IPS-15b (cell line): ENCODE data around the gene GNAQ.

Source experiments
- H3K27me3 ChIP-seq: one replicate; pipeline ENCODE4 v1.6.1; 2013; ENCODE audit warnings: low read length; ENCODE audit not compliant: control insufficient read depth, insufficient read depth
- H3K36me3 ChIP-seq: one replicate; pipeline ENCODE4 v1.6.1; 2013; ENCODE audit warnings: low read length; ENCODE audit not compliant: control insufficient read depth, insufficient read depth
- H3K4me1 ChIP-seq: one replicate; pipeline ENCODE4 v1.6.1; 2013; ENCODE audit warnings: mild to moderate bottlenecking, low read length; ENCODE audit not compliant: control insufficient read depth, insufficient read depth
- H3K4me3 ChIP-seq: one replicate; pipeline ENCODE4 v1.5.1; 2013; ENCODE audit warnings: low read depth, low read length
- H3K9ac ChIP-seq: one replicate; pipeline ENCODE4 v1.6.1; 2013; ENCODE audit warnings: low read depth, mild to moderate bottlenecking, low read length
- H3K9me3 ChIP-seq: one replicate; pipeline ENCODE4 v1.6.1; 2013; ENCODE audit warnings: mild to moderate bottlenecking, low read length; ENCODE audit not compliant: control insufficient read depth, insufficient read depth

Gene GNAQ

GRCh38 chr9:77841739-77842386, 189.7 kb downstream of the GNAQ start:
- Histone ChIP-seq H3K27me3 (no peaks in the 10 kb centered on the region), H3K4me1 (no peaks in the 10 kb centered on the region), H3K36me3 (no peaks in the 10 kb centered on the region), H3K4me3 (no peak overlapping the region), H3K9ac (no peak overlapping the region), H3K9me3 (no peaks in the 10 kb centered on the region)

GRCh38 chr9:77839459-77840140, 192.0 kb downstream of the GNAQ start:
- no peaks in the 10 kb centered on the region for H3K4me1 ChIP-seq
- no peaks in the 10 kb centered on the region for H3K36me3 ChIP-seq
- H3K9ac ChIP-seq, result no peak overlapping the region
- no peaks in the 10 kb centered on the region for H3K27me3 ChIP-seq
- no peaks in the 10 kb centered on the region for H3K9me3 ChIP-seq
- no peak overlapping the region for H3K4me3 ChIP-seq

GRCh38 chr9:77838986-77839385, 192.6 kb downstream of the GNAQ start:
- Histone ChIP-seq H3K4me3 (no peak overlapping the region), H3K36me3 (no peaks in the 10 kb centered on the region), H3K9me3 (no peaks in the 10 kb centered on the region), H3K4me1 (no peaks in the 10 kb centered on the region), H3K27me3 (no peaks in the 10 kb centered on the region), H3K9ac (no peak overlapping the region)

GRCh38 chr9:77834898-77835488, 196.6 kb downstream of the GNAQ start:
- Histone ChIP-seq H3K9ac (no peak overlapping the region), H3K27me3 (no peaks in the 10 kb centered on the region)

GRCh38 chr9:77833561-77834429, 197.8 kb downstream of the GNAQ start:
- Histone ChIP-seq H3K4me1 (no peaks in the 10 kb centered on the region), H3K4me3 (no peak overlapping the region), H3K9ac (no peak overlapping the region), H3K27me3 (no peaks in the 10 kb centered on the region), H3K36me3 (no peaks in the 10 kb centered on the region), H3K9me3 (no peaks in the 10 kb centered on the region)

More at GRCh38 chr9:77834898-77835488, 196.6 kb downstream of the GNAQ start:
- H3K4me3 ChIP-seq, result no peak overlapping the region
- no peaks in the 10 kb centered on the region for H3K36me3 ChIP-seq
- H3K4me1 ChIP-seq, result no peaks in the 10 kb centered on the region
- H3K9me3 ChIP-seq, result no peaks in the 10 kb centered on the region

GRCh38 chr9:77832639-77833038, 199.0 kb downstream of the GNAQ start:
- Histone ChIP-seq H3K9me3 (no peaks in the 10 kb centered on the region), H3K4me3 (no peak overlapping the region), H3K4me1 (no peaks in the 10 kb centered on the region), H3K36me3 (no peaks in the 10 kb centered on the region), H3K27me3 (no peaks in the 10 kb centered on the region), H3K9ac (no peak overlapping the region)

- H3K27me3 ChIP-seq, result no peaks in the 10 kb centered on the region
- H3K36me3 ChIP-seq, result no peaks in the 10 kb centered on the region
- H3K4me1 ChIP-seq, result no peaks in the 10 kb centered on the region
- H3K4me3 ChIP-seq, result no peak overlapping the region
- no peak overlapping the region for H3K9ac ChIP-seq
- H3K9me3 ChIP-seq, result no peaks in the 10 kb centered on the region
Observed at GRCh38 chr9:77831781-77832180, 199.8 kb downstream of the GNAQ start.

- Histone ChIP-seq H3K4me1 (no peaks in the 10 kb centered on the region), H3K4me3 (no peak overlapping the region), H3K9ac (no peak overlapping the region), H3K9me3 (no peaks in the 10 kb centered on the region), H3K36me3 (no peaks in the 10 kb centered on the region), H3K27me3 (no peaks in the 10 kb centered on the region)
Observed at GRCh38 chr9:77830618-77831285, 200.9 kb downstream of the GNAQ start.

- Histone ChIP-seq H3K27me3 (no peaks in the 10 kb centered on the region), H3K9ac (no peak overlapping the region), H3K9me3 (no peaks in the 10 kb centered on the region), H3K4me3 (no peak overlapping the region), H3K36me3 (no peaks in the 10 kb centered on the region), H3K4me1 (no peaks in the 10 kb centered on the region)
Observed at GRCh38 chr9:77829420-77829819, 202.2 kb downstream of the GNAQ start.

- no peak overlapping the region for H3K9ac ChIP-seq
- H3K4me1 ChIP-seq, result no peaks in the 10 kb centered on the region
- H3K27me3 ChIP-seq, result no peaks in the 10 kb centered on the region
- H3K4me3 ChIP-seq, result no peak overlapping the region
- no peaks in the 10 kb centered on the region for H3K9me3 ChIP-seq
- no peaks in the 10 kb centered on the region for H3K36me3 ChIP-seq
Observed at GRCh38 chr9:77827104-77827784, 204.4 kb downstream of the GNAQ start.

- Histone ChIP-seq H3K9ac (no peak overlapping the region), H3K9me3 (no peaks in the 10 kb centered on the region), H3K27me3 (no peaks in the 10 kb centered on the region), H3K4me1 (no peaks in the 10 kb centered on the region), H3K4me3 (no peak overlapping the region), H3K36me3 (no peaks in the 10 kb centered on the region)
Observed at GRCh38 chr9:77826621-77827020, 205.0 kb downstream of the GNAQ start.
